A673 (cell line): Measurements from ENCODE around the gene CBFA2T3. TPM values are rescaled to one million over a fixed set of nuclear protein-coding genes. Genes with fewer than 3 reads are reported as not detected.
A peak's percentile ranks its signal among the peaks of the same experiment; 100 is the strongest.

Experiments used
- BruUV-seq: library from RNA; stranded (reverse); fragments of 400-500 nt; replicated peaks from 2 replicates; lab custom pipeline; 2021; lab: Mats Ljungman, UMichigan
- CTCF ChIA-PET: fragments of 300-600 bp; sonication (Branson Sonifier 250); formaldehyde crosslinking; loops from one replicate; lab custom pipeline; 2022; ENCODE audit warnings: antibody characterized with exemption; lab: Charles Lee
- POLR2A ChIA-PET: fragments of 300-600 bp; sonication (Branson Sonifier 250); formaldehyde crosslinking; loops from one replicate; lab custom pipeline; 2022; ENCODE audit warnings: antibody characterized with exemption; ENCODE audit not compliant: low non-redundant PET; lab: Charles Lee
- DNase-seq: peaks from one replicate; pipeline ENCODE4 v3.0.0-alpha.2; 2015; ENCODE audit warnings: low spot score
- H3K27ac ChIP-seq: fragments of 200-600 bp; sonication (generic); 2 replicates; pipeline ENCODE4 v1.5.1; 2016; ENCODE audit warnings: mixed run types, low read depth, mild to moderate bottlenecking, mixed read lengths, antibody characterized with exemption, low read length; ENCODE audit not compliant: poor library complexity, severe bottlenecking
- H3K27me3 ChIP-seq: fragments of 200-600 bp; sonication (generic); replicated peaks from 2 replicates; pipeline ENCODE4 v1.6.1; 2017; ENCODE audit warnings: mixed run types, low read depth, mild to moderate bottlenecking, mixed read lengths, antibody characterized with exemption, low read length; ENCODE audit not compliant: insufficient read depth, poor library complexity
- H3K36me3 ChIP-seq: fragments of 200-600 bp; sonication (generic); 2 replicates; pipeline ENCODE4 v1.6.1; 2016; ENCODE audit warnings: mixed run types, mild to moderate bottlenecking, mixed read lengths, antibody characterized with exemption, low read length; ENCODE audit not compliant: insufficient read depth, poor library complexity, severe bottlenecking
- H3K4me1 ChIP-seq: fragments of 200-600 bp; sonication (generic); 2 replicates; pipeline ENCODE4 v1.6.1; 2017; ENCODE audit warnings: mixed run types, mild to moderate bottlenecking, mixed read lengths, antibody characterized with exemption, low read length; ENCODE audit not compliant: insufficient read depth, poor library complexity, severe bottlenecking
- H3K4me3 ChIP-seq: fragments of 200-600 bp; sonication (generic); 2 replicates; pipeline ENCODE4 v1.5.1; 2016; ENCODE audit warnings: low read depth, mixed run types, mild to moderate bottlenecking, mixed read lengths, low read length; ENCODE audit not compliant: poor library complexity, severe bottlenecking
- H3K9me3 ChIP-seq: fragments of 200-600 bp; sonication (generic); 2 replicates; pipeline ENCODE4 v1.6.1; 2016; ENCODE audit warnings: mixed run types, low read depth, mild to moderate bottlenecking, mixed read lengths, antibody characterized with exemption, low read length; ENCODE audit not compliant: poor library complexity, severe bottlenecking
- EZH2 ChIP-seq: fragments of 200-600 bp; sonication (generic); IDR thresholded peaks from 2 replicates; pipeline ENCODE4 v1.6.1; 2017; ENCODE audit warnings: borderline replicate concordance, low read depth, mild to moderate bottlenecking, mixed read lengths, antibody characterized with exemption, low read length; ENCODE audit not compliant: poor library complexity, severe bottlenecking
- intact Hi-C: fragments of 100-400 bp; cut with micrococcal nuclease; formaldehyde crosslinking; loops from one replicate; pipeline ENCODE4 v1.10.0; 2022; ENCODE audit not compliant: unreplicated experiment
- total RNA-seq: library from RNA; stranded (reverse); gene quantifications from 2 replicates; pipeline ENCODE4 v1.2.3, GENCODE V29; 2021
- TF ChIP-seq, protein P1 (sequence below): fragments of 300-800, 200-600 bp; sonication (generic); conservative IDR thresholded peaks from 2 replicates; pipeline ENCODE4 v1.5.1; 2017; ENCODE audit warnings: low read depth, mild to moderate bottlenecking, antibody characterized with exemption, low read length, moderate library complexity, mixed read lengths

Gene CBFA2T3
- total RNA-seq, 1 experiment from 2014 or later: 1.7 TPM

DNA sequence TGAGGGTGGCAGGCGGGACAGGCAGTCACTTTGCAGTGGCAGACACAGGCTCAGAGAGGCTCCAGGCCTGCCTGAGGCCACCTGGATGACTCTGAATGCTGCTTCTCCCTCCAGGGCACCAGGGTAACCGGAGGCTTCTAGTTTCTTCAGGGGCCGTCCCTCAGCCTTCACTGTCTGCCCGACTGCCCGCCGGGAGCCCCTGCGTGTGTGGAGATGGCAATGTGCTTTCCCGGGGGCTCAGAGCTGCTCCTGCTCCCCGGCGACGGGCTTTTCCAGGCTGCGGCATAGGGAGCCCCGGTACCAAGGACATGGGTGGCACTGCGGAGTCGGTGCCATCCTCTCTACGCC is 51.5 kb downstream of the CBFA2T3 start:
- H3K27ac ChIP-seq: peak overlapping the region; percentile 52
- intact Hi-C loops: no loop called here
- no peak for DNase-seq
- no peaks in the 10 kb centered on the region for H3K9me3 ChIP-seq
- CTCF ChIA-PET: no interaction called here
- POLR2A ChIA-PET: no interaction called here
- H3K4me1 ChIP-seq: peaks cover 54% of the 10 kb centered on the region
- no peak overlapping the region for H3K4me3 ChIP-seq
- no TSS peak for BruUV-seq
- TF ChIP-seq, protein P1, sequence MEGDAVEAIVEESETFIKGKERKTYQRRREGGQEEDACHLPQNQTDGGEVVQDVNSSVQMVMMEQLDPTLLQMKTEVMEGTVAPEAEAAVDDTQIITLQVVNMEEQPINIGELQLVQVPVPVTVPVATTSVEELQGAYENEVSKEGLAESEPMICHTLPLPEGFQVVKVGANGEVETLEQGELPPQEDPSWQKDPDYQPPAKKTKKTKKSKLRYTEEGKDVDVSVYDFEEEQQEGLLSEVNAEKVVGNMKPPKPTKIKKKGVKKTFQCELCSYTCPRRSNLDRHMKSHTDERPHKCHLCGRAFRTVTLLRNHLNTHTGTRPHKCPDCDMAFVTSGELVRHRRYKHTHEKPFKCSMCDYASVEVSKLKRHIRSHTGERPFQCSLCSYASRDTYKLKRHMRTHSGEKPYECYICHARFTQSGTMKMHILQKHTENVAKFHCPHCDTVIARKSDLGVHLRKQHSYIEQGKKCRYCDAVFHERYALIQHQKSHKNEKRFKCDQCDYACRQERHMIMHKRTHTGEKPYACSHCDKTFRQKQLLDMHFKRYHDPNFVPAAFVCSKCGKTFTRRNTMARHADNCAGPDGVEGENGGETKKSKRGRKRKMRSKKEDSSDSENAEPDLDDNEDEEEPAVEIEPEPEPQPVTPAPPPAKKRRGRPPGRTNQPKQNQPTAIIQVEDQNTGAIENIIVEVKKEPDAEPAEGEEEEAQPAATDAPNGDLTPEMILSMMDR: no peak
- no peak for TF ChIP-seq EZH2
- H3K27me3 ChIP-seq: no peaks in the 10 kb centered on the region
- no peaks in the 10 kb centered on the region for H3K36me3 ChIP-seq

DNA sequence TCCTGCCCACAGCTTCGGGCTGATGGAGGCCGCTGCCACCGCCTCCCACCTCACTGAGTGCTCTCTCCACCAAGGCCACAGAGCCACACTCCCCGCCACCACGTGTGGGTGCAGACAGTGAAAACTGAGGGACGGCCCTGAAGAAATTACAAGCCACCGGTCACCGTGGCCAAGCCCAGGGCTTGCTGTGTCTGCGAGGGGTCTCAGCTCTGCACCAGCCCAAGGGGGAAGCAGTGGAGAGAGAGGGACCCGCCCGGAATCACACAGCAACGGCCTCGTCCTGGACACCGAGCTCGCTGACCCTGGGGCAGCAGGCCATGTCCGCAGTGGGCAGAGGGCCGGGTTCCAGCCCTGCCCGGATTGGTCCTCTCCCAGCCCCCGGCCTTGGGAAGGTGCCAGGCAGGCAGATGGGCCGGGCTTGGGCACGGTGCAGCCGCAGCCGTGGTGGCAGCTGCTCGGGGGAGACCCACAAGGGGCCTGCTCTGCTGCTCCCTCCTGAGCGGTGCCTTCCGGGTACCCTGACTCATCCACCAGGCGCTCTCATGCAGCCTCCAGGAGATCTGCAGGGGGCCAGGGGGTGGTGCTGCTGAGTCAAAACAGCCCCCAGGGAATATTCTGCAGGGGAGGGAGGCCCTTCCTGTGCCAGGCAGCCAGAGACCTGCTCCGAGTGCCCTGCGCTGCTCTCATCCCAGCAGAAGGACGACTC is 52.0 kb downstream of the CBFA2T3 start:
- no TSS peak for BruUV-seq
- POLR2A ChIA-PET: no interaction called here
- Histone ChIP-seq H3K4me1 (peaks cover 57% of the 10 kb centered on the region), H3K36me3 (no peaks in the 10 kb centered on the region), H3K27me3 (no peaks in the 10 kb centered on the region), H3K4me3 (no peak overlapping the region), H3K27ac (peak overlapping the region; percentile 71), H3K9me3 (no peaks in the 10 kb centered on the region)
- CTCF ChIA-PET: interaction anchor here (0.9 kb wide), 1 partner anchor 173 kb away, joined by 3 read pairs; no protein-coding TSS in a partner anchor
- intact Hi-C loops: no loop called here
- TF ChIP-seq EZH2: no peak
- TF ChIP-seq, protein P1: peak; percentile 55
- DNase-seq: peak; percentile 97

DNA sequence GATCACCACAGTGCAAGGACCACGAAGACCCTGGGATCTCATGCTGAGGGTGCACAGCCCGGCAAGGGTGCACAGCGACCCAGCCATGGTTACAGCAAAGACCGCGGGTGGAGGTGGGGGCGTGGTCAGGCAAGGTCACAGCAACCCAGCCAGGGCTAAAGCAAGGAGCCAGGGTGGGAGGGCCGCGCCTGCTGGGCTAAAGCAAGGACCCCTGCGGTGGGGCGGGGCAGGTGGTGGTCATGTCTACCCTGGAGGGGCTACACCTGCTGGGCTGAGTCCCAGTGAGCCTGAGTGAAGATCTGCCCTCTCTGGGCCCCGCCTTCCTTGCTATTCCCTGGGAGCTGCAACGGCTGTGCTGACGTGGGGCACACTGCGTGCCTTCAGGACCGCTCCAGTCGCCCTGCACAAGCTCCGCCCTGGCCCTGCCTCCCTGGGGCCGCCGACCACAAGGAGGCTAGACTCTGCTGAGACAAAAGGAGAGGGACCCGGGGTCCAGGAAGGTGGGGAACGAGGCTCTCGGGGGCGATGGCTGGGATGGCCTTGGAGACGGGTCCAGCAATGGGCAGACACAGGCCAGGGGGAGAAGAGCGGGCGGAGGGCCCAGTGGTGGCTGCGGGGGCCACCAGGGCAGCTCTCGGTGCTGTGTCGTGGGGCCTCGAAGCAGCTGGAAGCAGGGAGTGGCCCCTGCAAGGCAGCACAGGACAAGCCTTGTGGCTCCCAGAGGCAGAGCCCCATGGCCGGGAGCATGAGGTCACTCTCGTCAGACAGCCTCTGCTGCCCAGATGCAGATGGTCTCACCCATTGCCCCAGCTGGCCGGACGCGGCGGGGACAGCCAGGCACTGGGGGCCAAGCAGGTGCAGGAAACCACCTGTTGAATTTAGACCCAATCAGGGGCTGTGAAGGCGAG is 52.8 kb downstream of the CBFA2T3 start:
- intact Hi-C loops: no loop called here
- BruUV-seq: no TSS peak
- Histone ChIP-seq H3K9me3 (no peaks in the 10 kb centered on the region), H3K27ac (peak overlapping the region; percentile 71), H3K4me1 (peaks cover 57% of the 10 kb centered on the region), H3K4me3 (no peak overlapping the region), H3K36me3 (no peaks in the 10 kb centered on the region), H3K27me3 (no peaks in the 10 kb centered on the region)
- POLR2A ChIA-PET: no interaction called here
- CTCF ChIA-PET: interaction anchor here (0.9 kb wide), 1 partner anchor 174 kb away, joined by 3 read pairs; no protein-coding TSS in a partner anchor
- TF ChIP-seq, protein P1: no peak
- TF ChIP-seq EZH2: no peak
- DNase-seq: no peak
